Mucosa of rectum (tissue), 2 donors: Measurements from ENCODE around the gene YBX2.

Experiments used
- H3K27ac ChIP-seq, 2 donors: one replicate each; pipeline ENCODE4 v1.7.0; 2013; ENCODE audit warnings: inconsistent platforms in 2 of 2, low read depth in 2 of 2, low read length in 2 of 2
- H3K27me3 ChIP-seq, 2 donors: one replicate each; pipeline ENCODE4 v1.7.0; 2013; ENCODE audit warnings: low read length in 2 of 2; ENCODE audit not compliant: control insufficient read depth in 2 of 2, insufficient read depth in 2 of 2
- H3K36me3 ChIP-seq, 2 donors: one replicate each; pipeline ENCODE4 v1.7.0; 2013; ENCODE audit warnings: low read length in 2 of 2; ENCODE audit not compliant: control insufficient read depth in 2 of 2, insufficient read depth in 2 of 2
- H3K4me1 ChIP-seq, 2 donors: one replicate each; pipeline ENCODE4 v1.7.0; 2013; ENCODE audit warnings: low read length in 2 of 2, mild to moderate bottlenecking in 1 of 2; ENCODE audit not compliant: control insufficient read depth in 2 of 2, insufficient read depth in 2 of 2
- H3K4me3 ChIP-seq, 2 donors: one replicate each; pipeline ENCODE4 v1.7.0; 2013; ENCODE audit warnings: low read length in 2 of 2
- H3K9ac ChIP-seq, 2 donors: one replicate each; pipeline ENCODE4 v1.7.0; 2013; ENCODE audit warnings: low read length in 2 of 2, low read depth in 1 of 2, mild to moderate bottlenecking in 1 of 2
- H3K9me3 ChIP-seq, 2 donors: one replicate each; pipeline ENCODE4 v1.7.0; 2013; ENCODE audit warnings: low read length in 2 of 2; ENCODE audit not compliant: control insufficient read depth in 2 of 2
- donor health status: healthy.
- donor health status: Normal muscosa, but diverticular disease.

YBX2 gene

GRCh38 chr17:7313890-7314718, 19.7 kb upstream of the YBX2 start:
- Histone ChIP-seq H3K4me1 (peaks cover 26 to 35% of the 10 kb centered on the region in 2 donors), H3K27ac (peak overlapping the region; percentile 87 to 93), H3K27me3 (no peaks in the 10 kb centered on the region), H3K4me3 (peak overlapping the region; percentile 81 to 88), H3K9ac (peak overlapping the region; percentile 86 to 87), H3K36me3 (peaks cover 49 to 62% of the 10 kb centered on the region in 2 donors), H3K9me3 (no peaks in the 10 kb centered on the region)

- H3K9me3 ChIP-seq: no peaks in the 10 kb centered on the region
- H3K9ac ChIP-seq: no peak overlapping the region
- no peaks in the 10 kb centered on the region for H3K27me3 ChIP-seq
- H3K27ac ChIP-seq: no peak overlapping the region
- H3K36me3 ChIP-seq: peaks cover 43 to 53% of the 10 kb centered on the region in 2 donors
- peaks cover 33 to 40% of the 10 kb centered on the region in 2 donors for H3K4me1 ChIP-seq
- no peak overlapping the region for H3K4me3 ChIP-seq
Measured at GRCh38 chr17:7313088-7313889, 18.9 kb upstream of the YBX2 start.

GRCh38 chr17:7312432-7313087, 18.1 kb upstream of the YBX2 start:
- no peaks in the 10 kb centered on the region for H3K27me3 ChIP-seq
- H3K27ac ChIP-seq: no peak overlapping the region
- H3K4me1 ChIP-seq: peaks cover 33 to 40% of the 10 kb centered on the region in 2 donors
- peaks cover 43 to 46% of the 10 kb centered on the region in 2 donors for H3K36me3 ChIP-seq
- H3K9ac ChIP-seq: no peak overlapping the region
- H3K9me3 ChIP-seq: no peaks in the 10 kb centered on the region
- H3K4me3 ChIP-seq: no peak overlapping the region

GRCh38 chr17:7311110-7311705, 16.8 kb upstream of the YBX2 start:
- H3K27me3 ChIP-seq: no peaks in the 10 kb centered on the region
- no peak overlapping the region for H3K9ac ChIP-seq
- H3K4me1 ChIP-seq: peaks cover 37 to 41% of the 10 kb centered on the region in 2 donors
- no peak overlapping the region for H3K4me3 ChIP-seq
- H3K36me3 ChIP-seq: peaks cover 43 to 44% of the 10 kb centered on the region in 2 donors
- no peak overlapping the region for H3K27ac ChIP-seq
- H3K9me3 ChIP-seq: no peaks in the 10 kb centered on the region

GRCh38 chr17:7309628-7310027, 15.2 kb upstream of the YBX2 start:
- Histone ChIP-seq H3K4me1 (peaks cover 29 to 35% of the 10 kb centered on the region in 2 donors), H3K27ac (peak overlapping the region; percentile 97 to 99), H3K4me3 (peak overlapping the region; percentile 71 to 74), H3K9ac (no peak overlapping the region), H3K27me3 (no peaks in the 10 kb centered on the region), H3K36me3 (peaks cover 43% of the 10 kb centered on the region in 2 donors), H3K9me3 (no peaks in the 10 kb centered on the region)

- peaks cover 26 to 27% of the 10 kb centered on the region in 2 donors for H3K4me1 ChIP-seq
- H3K27me3 ChIP-seq: no peaks in the 10 kb centered on the region
- peaks cover 40% of the 10 kb centered on the region in 2 donors for H3K36me3 ChIP-seq
- peak overlapping the region; percentile 93 to 94 for H3K9ac ChIP-seq
- peak overlapping the region; percentile 71 to 74 for H3K4me3 ChIP-seq
- H3K9me3 ChIP-seq: no peaks in the 10 kb centered on the region
- peak overlapping the region; percentile 97 to 99 for H3K27ac ChIP-seq
Measured at GRCh38 chr17:7308625-7309433, 14.4 kb upstream of the YBX2 start.

- peaks cover 31% of the 10 kb centered on the region in 2 donors for H3K36me3 ChIP-seq
- no peaks in the 10 kb centered on the region for H3K27me3 ChIP-seq
- peak overlapping the region; percentile 93 to 94 for H3K9ac ChIP-seq
- peaks cover 20 to 22% of the 10 kb centered on the region in 2 donors for H3K4me1 ChIP-seq
- H3K4me3 ChIP-seq: peak overlapping the region; percentile 71 to 74
- H3K9me3 ChIP-seq: no peaks in the 10 kb centered on the region
- H3K27ac ChIP-seq: peak overlapping the region; percentile 97 to 99
Measured at GRCh38 chr17:7307686-7308624, 13.5 kb upstream of the YBX2 start.

GRCh38 chr17:7306911-7307685, 12.7 kb upstream of the YBX2 start, which contains the start of gene EIF5A:
Gene EIF5A, plus strand, starts transcription at chr17:7307628. Its CDS starts 2,008 bp downstream, at chr17:7309636.
- peaks cover 18 to 22% of the 10 kb centered on the region in 2 donors for H3K4me1 ChIP-seq
- H3K4me3 ChIP-seq: peak within 1 kb of the TSS; percentile 71 to 84
- no peaks in the 10 kb centered on the region for H3K9me3 ChIP-seq
- no peaks in the 10 kb centered on the region for H3K27me3 ChIP-seq
- peak within 1 kb of the TSS; percentile 97 to 99 for H3K27ac ChIP-seq
- H3K9ac ChIP-seq: peak within 1 kb of the TSS; percentile 94
- H3K36me3 ChIP-seq: peaks cover 23 to 24% of the 10 kb centered on the region in 2 donors
